Panc1 (cell line): Measurements from ENCODE around the gene WDFY2.

Experiments used
- POLR2AphosphoS5 ChIP-seq: IDR thresholded peaks from 2 replicates; pipeline ENCODE4 v1.6.1; 2012; ENCODE audit warnings: mild to moderate bottlenecking, low read depth, low read length, moderate library complexity
- TCF7L2 ChIP-seq: IDR thresholded peaks from 2 replicates; pipeline ENCODE4 v1.6.1; 2011; ENCODE audit warnings: mild to moderate bottlenecking, low read depth, low read length, inconsistent platforms
- TF ChIP-seq, protein P1 (sequence below): fragments of 450-650 bp; IDR thresholded peaks from 2 replicates; pipeline ENCODE4 v1.5.1; 2017; ENCODE audit warnings: mild to moderate bottlenecking

DNA sequence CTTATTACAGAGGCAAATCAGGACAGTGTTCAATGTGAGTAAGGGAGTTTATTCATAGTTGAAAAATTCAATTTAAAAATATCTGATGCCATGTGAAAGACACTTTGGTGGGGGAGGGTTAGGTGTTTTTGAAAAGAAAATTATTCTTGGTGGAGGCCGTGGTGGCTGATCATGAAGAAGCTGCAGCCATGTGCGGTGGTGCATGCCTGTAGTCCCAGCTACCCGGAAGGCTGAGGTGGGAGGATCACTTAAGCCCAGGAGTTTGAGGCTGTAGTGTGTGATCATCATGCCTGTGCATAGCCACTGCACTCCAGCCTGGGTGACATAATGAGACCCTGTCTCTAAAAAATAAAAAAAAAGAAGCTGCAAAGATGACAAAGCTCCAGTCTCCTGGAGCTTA lies 28.6 kb downstream of the WDFY2 start:
- TF ChIP-seq POLR2AphosphoS5 (no peak), TCF7L2 (no peak)
- TF ChIP-seq, protein P1, sequence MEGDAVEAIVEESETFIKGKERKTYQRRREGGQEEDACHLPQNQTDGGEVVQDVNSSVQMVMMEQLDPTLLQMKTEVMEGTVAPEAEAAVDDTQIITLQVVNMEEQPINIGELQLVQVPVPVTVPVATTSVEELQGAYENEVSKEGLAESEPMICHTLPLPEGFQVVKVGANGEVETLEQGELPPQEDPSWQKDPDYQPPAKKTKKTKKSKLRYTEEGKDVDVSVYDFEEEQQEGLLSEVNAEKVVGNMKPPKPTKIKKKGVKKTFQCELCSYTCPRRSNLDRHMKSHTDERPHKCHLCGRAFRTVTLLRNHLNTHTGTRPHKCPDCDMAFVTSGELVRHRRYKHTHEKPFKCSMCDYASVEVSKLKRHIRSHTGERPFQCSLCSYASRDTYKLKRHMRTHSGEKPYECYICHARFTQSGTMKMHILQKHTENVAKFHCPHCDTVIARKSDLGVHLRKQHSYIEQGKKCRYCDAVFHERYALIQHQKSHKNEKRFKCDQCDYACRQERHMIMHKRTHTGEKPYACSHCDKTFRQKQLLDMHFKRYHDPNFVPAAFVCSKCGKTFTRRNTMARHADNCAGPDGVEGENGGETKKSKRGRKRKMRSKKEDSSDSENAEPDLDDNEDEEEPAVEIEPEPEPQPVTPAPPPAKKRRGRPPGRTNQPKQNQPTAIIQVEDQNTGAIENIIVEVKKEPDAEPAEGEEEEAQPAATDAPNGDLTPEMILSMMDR = no peak
